Activated CD4-positive, alpha-beta T cell treated with anti-CD3 and anti-CD28 coated beads, Interleukin-2, amount 50 U/mL, for 16 hours (primary cell): Measurements from ENCODE around the gene ARHGEF40.

Experiments
- DNase-seq: peaks from one replicate; pipeline ENCODE4 v3.0.0-alpha.2; 2020

Gene ARHGEF40

DNA sequence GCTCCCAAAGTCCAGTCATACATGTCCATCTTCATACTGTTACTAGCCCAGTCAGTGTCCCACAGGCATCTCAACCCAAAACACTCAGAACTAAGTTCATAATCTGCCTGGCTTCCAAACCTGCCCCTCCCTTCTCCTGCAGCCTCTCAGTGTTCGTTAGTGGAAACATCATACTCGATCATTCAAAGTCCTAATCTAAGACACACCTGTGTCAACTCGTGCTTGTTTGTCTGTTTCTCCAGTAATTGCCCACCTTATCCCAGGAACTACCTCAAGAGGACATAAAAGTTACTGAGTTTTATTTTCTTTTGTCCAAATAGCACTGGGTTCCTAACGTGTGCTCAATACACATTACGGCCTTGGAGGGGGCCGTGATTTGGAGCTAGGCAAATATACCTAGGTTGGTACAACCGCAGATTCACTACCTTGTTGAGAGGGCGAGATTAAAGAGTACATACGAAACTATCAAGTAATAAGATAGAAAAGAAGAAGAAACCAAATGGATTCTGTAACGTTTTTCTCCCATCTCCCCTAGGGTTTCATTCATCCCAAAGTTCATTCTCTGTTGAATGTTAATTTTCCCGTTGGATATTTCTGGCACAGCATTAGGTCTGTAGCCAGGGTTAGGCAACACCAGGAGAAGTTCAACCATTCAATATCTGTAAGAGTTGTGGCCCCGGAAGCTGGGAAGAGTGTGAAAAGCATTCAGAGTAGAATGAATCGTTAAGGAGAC, 9.3 kb upstream of the ARHGEF40 start:
- DNase-seq: no peak

DNA sequence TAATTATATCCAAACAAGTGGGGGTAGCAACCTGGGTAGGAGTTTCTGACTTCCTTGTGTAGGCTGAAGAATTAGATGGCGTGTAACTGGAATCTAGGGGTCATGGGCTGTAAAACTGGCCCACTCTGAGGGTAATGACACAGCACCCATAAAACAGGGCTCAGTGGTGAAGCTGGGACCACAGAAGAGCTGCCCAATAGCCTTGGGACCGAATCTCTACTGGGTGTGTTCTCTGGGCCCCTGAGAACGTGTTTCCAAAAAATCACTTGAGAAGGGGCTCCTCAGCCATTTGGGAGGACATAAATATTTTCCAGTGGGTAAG, 8.8 kb upstream of the ARHGEF40 start:
- DNase-seq: no peak

DNA sequence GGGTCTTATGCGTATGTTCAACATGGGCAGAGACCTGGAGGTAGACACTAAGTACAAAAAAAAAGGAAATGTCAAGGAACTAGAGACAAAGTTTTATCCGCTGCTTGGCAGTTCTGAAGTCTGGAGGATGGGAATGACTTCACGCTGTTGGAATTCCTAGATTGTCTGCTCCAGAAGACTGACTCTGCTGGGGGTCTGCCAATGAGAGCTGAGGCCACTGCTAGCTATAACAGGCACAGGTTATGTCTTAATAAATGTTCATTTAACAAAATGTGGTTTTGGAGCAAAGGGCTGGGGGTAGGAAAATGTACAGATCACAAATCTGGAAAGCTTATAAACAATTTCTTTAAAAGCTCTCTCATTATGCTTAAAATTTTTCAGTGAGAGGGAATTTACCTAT, 6.6 kb upstream of the ARHGEF40 start:
- DNase-seq: no peak

DNA sequence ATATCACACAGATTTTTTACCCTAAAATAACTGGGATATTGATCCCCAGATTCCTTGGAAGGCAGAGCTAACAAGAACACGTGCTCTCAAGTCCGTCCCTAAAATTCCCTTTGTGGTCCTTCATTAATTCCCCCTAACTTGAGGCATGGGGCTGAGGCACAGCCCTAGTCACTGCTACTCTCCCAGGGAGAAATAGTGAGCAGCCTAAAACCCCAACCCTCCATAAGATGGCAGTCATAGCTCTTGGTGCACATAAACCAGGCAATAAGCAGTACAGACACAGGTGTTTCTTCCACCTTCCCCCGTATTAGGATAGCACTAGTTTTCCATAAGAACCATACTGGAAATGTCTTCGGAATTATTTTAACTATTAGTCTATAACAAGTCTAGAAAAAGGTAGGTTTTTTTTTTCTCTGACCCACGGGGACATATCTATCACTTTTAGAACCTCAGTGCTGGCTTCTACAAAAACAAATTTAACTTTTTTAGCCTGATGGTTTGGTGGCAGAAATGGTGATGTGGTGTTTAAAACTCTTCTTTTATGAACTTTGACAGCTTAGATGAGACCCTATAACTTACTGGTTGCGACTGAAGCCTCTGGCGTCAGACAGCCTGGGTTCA, 3.1 kb upstream of the ARHGEF40 start:
- no peak for DNase-seq

DNA sequence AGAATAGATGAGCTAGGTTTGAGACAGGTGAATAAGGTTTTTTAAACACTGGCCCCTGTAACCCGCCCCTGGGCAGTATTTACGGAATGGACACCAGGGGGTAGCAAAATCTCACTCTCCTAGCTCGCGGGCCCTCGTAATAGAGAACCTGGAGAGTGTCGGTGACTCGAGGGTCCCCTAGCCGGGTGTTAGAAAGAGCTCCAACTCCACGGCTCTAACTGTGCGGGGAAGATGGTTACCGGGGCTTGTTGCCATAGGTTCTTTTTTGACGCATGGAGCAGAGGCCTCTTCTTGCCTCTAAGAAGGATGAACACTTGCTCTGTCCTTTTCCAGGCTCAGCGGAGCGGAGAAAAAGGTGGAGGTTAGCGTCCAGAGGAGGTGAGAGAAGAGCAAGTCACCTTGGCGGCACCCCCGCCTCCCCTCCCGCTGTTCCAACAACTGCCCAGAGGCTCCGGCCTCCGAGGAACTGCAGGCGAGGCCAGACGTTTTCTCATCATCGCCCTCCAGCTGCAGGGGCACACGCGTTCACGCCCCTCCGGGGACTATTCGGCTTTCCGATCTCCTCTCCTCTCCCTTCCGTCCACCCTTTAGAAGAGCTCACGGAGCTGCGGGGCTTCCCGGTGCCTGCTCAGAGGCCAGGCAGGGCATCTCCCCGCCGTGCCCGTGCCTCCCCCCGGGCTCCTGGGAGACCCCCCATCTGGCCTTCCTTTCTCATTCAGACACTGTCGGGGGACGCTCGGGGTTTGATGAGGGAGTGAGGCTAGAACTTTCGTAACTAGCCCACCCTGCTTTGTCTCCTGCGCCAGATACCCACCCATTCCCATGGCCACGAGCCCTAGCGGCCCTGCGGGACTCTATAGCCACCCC, 1.4 kb upstream of the ARHGEF40 start:
- peak; percentile 29 for DNase-seq

DNA sequence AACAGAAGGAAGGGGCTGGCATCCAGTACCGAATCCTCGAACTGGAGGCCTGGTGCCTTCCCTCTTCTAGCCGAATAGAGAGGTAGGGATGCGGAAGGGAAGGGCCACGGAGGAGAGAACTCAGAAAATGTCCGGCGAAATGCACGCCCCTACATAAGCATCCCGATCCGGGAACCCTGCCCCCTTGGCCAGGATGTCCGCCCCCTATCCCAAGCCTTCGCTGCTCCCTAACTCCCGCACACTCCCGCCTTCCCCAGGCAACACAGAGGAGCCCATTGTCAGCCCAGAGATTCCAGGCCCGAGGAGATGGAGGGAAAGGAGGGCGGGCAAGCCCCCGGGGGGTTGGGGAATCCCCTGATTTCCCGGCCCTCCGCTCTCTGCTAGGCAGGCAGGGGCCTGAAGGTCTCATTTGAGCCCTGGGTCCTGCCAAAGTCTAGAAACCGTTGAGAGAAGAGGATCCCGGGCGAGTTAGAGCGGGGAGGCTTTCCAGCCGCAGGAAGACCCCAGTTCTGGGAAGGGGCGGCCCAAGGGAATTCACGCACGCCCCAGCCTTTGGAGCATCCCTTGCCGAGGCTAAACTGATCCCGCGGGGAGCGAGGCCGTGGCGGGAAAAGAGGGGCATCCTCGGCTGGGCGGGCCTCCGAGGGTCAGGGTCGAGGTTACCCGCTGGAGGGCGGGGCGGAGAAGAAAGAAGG, 569 bp upstream of the ARHGEF40 start:
- DNase-seq: no peak

DNA sequence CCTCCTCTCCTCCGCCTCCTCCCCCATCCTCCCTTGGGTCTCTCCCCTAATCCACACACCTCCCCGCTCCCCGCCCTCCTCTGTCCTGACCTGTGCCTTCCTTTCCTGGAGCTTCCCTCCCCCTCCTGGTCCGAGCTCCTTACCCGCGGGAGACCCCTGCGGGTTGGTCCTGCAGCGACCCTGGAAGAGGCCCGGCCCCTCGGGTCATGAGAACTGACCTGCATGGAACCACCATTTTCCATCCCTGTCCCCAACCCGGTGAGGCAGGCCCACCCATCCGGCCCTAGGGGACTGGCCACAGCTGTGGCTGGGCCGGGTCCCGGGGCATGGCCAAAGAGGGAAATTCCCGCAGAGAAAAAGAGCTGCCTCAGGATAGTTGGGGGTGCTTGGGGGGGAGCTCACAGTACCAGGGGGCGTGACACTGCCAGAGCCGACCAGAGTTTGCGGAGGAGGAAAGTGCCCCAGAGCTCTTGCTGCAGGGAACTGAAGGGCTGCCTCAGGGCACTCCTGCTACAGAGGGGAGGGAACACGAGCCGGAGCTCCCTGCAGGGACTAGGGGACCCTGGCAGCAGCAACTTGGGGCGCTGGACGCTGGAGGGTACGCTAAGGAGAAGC, 613 bp downstream of the ARHGEF40 start:
- DNase-seq: no peak

DNA sequence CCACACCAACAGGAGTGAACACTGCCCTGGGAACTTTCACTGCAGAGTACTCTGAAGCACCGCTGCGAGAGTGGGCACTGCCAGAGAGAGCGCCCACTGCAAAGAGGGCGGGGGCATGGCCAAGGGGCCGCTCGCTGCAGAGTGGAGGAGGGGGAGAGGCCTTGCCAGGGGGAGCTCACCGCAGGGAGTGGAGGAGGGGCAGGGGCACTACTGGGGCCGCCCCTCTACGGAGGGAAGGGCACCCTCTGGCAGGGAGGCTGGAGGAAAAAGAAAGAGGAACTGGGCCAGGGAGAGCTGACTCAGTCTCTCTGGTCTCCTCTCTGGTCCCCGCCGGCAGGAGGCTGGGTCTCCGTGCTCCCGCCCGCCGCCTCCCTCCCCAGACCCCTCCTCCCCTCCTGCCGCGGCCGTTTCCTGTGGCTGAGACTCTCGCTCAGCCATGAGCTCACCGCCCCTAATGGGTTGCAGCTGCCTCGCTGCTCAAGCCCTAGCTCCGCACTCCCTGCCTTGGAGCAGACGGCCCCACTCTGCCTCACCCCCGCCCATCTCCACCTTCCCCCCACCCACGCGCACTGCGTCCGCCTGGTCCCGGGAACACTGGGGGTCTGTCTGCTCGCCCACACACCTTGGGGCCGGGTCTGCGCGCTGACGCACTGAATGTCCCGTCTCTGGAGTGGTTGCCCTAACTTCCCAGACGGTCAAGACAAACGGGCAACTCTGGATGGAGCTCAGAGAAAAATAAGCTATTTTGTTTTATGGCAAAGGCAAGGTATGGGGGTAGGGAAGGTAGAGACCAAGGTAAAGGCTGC, 1.3 kb downstream of the ARHGEF40 start:
- DNase-seq: peak; percentile 61

DNA sequence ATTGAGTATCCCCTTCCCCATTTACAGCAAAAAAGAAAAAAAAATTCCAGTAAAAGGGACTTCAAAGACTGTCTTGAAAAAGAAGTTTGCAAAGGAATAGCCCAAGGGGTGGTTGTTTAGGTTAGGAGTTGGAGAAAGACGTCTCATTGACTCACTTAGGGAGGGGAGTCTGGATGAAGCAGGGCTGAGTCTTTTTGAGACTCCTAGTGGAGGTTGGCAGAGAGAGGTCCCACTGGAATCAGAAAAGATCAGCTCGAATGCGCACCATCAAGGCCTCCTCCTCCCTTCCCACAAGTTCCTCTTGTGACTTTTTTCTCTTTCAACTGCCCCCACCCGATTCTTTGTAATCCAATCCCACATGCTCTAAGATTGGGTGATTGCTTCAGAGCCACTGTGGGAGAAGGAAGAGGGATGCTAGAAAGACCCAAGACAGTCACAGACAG, 1.9 kb downstream of the ARHGEF40 start:
- no peak for DNase-seq

DNA sequence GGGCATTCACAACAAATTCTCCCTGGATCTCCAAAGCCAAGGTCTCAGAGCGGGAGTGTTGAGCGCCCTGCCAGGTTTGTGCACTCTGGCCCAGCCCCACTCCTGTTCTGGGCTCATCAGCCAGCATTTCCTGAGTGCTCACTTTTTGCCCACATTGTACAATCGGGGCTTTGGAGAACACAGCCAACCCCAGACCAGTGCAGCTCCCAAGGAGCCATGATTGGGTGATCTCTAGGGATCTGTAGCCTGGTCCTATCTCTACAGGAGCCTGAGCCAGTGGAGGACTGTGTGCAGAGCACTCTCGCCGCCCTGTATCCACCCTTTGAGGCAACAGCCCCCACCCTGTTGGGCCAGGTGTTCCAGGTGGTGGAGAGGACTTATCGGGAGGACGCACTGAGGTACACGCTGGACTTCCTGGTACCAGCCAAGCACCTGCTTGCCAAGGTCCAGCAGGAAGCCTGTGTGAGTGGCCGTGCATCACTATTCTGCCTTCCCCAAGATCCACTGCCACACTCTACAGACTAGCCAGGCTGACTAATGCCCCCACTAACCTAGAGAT, 2.8 kb downstream of the ARHGEF40 start:
- DNase-seq: no peak

DNA sequence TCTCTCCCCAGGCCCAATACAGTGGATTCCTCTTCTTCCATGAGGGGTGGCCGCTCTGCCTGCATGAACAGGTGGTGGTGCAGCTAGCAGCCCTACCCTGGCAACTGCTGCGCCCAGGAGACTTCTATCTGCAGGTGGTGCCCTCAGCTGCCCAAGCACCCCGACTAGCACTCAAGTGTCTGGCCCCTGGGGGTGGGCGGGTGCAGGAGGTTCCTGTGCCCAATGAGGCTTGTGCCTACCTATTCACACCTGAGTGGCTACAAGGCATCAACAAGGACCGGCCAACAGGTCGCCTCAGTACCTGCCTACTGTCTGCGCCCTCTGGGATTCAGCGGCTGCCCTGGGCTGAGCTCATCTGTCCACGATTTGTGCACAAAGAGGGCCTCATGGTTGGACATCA, 3.8 kb downstream of the ARHGEF40 start:
- no peak for DNase-seq

DNA sequence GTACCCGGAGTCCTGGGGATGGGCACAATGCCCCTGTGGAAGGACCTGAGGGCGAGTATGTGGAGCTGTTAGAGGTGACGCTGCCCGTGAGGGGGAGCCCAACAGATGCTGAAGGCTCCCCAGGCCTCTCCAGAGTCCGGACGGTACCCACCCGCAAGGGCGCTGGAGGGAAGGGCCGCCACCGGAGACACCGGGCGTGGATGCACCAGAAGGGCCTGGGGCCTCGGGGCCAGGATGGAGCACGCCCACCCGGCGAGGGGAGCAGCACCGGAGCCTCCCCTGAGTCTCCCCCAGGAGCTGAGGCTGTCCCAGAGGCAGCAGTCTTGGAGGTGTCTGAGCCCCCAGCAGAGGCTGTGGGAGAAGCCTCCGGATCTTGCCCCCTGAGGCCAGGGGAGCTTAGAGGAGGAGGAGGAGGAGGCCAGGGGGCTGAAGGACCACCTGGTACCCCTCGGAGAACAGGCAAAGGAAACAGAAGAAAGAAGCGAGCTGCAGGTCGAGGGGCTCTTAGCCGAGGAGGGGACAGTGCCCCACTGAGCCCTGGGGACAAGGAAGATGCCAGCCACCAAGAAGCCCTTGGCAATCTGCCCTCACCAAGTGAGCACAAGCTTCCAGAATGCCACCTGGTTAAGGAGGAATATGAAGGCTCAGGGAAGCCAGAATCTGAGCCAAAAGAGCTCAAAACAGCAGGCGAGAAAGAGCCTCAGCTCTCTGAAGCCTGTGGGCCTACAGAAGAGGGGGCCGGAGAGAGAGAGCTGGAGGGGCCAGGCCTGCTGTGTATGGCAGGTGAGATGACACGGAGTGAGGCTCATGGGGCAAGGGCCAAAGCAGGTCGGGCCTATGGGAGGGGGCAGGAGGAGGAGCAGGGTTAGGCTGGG, 4.5 kb downstream of the ARHGEF40 start:
- DNase-seq: no peak

DNA sequence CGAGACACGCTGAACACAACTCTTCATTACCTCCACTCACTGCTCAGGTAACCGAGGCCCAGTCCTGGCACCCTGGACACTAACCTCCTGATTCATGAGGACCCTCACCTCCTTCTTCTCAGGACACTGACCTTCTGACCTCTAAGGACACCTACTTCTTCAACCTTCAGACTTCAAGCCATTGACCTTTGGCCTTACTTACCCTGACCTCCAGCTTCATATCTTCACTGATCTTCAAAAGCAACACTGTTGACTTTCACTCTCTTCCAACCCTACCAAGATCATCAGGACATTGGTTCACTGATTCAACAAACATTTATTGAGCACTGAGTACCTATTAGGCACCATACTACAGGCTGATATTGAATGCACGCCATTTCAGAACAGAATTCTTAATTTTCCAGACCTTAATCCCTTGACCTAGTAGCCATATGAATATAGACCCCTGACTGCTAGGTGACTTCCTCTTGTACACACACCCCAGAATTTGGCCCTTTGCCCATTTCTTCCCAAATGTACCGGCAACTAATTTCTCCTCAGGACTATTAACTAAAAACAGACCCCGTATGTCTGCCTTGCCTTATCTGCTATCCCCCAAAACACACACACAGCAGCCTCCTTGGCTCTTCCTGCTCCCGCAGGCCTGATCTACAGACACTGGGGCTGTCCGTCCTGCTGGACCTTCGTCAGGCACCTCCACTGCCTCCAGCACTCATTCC, 5.8 kb downstream of the ARHGEF40 start:
- DNase-seq: no peak

DNA sequence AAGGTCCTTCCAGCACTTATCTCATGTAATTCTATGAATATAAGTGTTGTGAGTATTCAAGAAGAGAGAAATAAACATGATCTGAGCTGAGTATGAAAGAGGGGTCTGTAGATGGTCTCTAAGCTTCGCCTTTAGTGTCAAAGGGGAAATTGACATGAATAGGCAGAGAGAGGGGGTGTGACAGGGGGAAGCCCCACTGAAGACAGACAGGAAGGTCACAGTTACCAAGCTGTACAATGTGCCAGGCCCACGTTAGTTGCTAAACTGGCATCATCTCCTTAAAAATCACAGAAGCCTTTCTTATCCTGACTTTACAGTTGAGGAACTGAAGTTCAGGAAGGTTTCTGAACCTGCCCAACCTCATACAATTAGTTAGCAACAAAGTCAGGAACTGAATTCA, 7.6 kb downstream of the ARHGEF40 start:
- DNase-seq: no peak

DNA sequence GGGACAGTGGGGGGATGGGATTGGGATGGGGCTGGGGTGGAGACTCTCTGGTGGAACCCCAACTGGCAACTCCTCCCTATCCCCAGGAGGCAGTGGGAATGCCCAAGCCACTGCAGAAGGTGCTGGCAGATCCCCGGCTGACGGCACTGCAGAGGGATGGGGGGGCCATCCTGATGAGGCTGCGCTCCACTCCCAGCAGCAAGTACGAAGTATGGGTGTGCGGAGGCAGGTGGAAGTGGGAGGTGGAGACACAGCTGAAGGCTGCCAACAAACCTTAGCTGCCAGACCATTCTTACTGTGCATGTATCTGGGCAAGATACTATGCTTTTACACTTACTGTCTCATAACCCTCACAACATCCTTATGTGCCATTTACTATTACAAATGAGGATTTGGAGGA, 8.2 kb downstream of the ARHGEF40 start:
- no peak for DNase-seq

DNA sequence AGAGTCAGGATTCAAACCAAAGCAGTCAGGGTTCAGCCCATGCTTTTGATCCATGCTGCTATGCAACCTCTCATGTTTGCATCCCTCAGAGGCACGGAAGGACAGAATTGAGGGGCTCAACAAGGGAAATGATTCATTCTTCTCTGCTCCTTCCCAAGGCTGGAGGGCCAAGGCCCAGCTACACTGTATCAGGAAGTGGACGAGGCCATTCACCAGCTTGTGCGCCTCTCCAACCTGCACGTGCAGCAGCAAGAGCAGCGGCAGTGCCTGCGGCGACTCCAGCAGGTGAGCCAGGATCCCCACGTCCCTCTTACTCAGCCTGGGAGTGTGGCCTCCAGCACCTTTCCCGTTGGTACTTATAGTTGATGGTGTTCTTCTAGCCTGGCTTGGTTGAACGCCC, 8.6 kb downstream of the ARHGEF40 start:
- no peak for DNase-seq

DNA sequence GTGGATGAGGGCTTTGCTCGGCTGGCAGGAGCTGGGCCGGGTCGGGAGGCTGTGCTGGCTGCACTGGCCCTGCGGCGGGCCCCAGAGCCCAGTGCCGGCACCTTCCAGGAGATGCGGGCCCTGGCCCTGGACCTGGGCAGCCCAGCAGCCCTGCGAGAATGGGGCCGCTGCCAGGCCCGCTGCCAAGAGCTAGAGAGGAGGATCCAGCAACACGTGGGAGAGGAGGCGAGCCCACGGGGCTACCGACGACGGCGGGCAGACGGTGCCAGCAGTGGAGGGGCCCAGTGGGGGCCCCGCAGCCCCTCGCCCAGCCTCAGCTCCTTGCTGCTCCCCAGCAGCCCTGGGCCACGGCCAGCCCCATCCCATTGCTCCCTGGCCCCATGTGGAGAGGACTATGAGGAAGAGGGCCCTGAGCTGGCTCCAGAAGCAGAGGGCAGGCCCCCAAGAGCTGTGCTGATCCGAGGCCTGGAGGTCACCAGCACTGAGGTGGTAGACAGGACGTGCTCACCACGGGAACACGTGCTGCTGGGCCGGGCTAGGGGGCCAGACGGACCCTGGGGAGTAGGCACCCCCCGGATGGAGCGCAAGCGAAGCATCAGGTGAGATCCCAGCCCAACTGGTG, 11.5 kb downstream of the ARHGEF40 start:
- DNase-seq: no peak

DNA sequence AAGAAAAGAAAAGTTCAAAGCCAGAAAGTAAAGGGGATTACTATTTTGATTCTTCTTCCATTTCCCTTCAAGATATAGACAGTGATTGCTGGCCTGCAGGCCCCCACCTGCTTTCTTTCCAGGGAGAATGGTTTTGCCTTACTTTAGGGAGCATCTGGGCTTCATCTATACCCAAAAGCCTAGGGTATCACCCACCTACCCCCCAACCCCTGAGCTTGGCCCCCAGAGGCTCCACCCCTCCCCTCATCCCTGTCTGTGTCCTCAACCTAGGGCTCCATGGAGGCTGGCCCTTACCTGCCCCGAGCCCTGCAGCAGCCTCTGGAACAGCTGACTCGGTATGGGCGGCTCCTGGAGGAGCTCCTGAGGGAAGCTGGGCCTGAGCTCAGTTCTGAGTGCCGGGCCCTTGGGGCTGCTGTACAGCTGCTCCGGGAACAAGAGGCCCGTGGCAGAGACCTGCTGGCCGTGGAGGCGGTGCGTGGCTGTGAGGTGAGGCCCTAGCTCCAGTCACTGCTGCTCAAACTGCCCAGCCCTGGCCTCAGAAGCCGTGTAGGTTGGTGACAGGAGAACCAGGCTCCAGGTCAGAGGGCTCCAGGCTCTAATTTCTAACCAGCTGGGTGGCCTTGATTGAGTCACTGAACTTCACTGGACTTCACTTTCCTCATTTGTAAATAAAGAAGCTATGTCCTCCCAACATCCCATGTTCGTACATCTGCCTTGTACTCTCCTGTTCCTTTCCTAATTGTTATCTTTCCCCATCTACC, 13.6 kb downstream of the ARHGEF40 start:
- no peak for DNase-seq

DNA sequence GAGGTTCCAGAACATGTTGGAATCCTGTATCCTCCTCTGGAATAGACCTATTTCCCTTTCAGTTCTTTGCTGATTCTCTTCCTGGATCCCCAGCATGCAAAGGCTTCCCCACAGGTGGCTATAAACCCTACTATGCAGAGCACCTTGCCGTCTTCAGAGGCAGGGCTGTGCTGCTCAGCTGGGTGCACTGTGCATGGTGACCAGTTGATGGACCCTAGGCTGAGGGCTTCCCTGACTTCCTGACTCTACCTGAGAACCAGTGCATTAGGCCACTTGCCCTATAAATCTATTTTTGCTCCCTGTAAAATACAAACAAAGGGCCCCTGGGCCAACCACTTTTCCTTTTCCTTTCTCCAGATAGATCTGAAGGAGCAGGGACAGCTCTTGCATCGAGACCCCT, 14.3 kb downstream of the ARHGEF40 start:
- no peak for DNase-seq
